ENCODE measurements around the gene NKG7. TPM values are rescaled to one million over a fixed set of nuclear protein-coding genes. Genes with fewer than 3 reads are reported as not detected.

The NKG7 gene
- total RNA-seq, 1 experiment from 2014 or later, result not detected

DNA sequence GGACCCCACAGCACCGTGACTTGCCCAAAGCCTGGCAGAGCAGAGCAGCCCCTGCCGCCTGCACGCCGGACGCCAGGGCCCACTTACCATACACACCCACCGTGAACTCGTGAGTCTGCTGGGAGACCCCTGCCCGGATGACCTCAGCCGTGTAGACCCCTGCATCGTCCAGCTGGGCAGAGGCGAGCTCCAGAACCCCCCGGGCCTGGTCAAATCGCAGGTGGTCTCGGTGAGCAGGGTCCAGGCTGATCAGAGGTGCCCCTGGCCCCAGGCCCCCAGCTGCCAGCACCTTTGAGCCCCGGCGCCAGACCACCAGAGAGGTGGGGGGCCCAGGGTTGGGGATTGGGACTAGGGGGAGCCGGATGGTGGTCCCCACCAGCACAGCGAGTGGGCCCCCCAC is 31.4 kb downstream of the NKG7 start:
- in situ Hi-C loops (cut with HindIII; ENCODE audit: low sequenced_read_pairs), result no loop called here

DNA sequence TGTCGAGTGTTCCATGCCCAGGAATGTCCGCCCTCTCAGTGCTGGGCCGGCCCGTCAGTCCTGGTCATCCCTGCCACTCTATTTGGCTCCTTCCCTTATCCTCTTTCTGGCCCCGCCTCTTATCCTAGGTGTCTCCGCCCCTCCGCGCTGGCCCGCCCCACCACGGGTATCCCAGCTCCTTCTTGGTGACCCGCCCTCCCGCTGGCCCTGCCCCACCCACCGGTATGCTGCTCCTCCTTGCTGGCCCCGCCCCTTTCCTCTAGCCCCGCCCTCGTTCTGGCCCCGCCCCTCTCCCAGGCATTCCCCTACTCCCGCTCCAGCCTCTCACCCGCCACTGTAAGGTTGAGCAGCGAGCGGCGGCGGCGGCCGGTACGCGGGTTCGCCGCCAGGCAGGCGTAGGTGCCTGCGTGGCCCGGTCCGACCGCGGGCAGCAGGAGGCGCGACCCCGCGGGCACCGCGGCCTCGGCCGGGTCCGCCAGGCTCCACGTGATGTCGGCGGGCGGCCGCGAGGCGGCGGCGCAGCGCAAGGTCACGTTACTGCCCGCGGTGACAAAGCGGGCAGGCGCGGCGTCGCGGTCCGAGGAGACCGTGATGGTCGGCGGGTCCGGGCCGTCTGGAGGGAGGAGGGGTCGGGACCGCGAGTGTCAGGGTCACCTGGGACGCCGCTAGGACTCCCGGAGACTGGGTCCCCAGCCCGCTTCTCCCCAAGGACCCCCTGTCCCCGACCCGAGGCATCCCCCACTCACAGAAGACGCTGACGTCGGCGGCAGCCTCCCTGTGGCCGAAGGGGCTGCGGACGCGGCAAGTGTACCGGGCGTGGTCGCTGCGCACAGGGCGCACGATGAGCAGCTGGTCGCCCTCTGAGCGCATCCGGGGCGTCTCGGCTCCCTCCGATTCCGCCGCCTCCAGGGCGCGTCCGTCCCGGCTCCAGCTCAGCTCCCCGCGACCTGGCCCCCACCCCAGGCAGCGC is 32.5 kb downstream of the NKG7 start:
- peak; percentile 97 for DNase-seq (ENCODE audit: low spot score)
- in situ Hi-C loops (cut with HindIII; ENCODE audit: low sequenced_read_pairs), result no loop called here

More for the DNA sequence above, 31.4 kb downstream of the NKG7 start:
- DNase-seq (ENCODE audit: low spot score), result no peak

DNA sequence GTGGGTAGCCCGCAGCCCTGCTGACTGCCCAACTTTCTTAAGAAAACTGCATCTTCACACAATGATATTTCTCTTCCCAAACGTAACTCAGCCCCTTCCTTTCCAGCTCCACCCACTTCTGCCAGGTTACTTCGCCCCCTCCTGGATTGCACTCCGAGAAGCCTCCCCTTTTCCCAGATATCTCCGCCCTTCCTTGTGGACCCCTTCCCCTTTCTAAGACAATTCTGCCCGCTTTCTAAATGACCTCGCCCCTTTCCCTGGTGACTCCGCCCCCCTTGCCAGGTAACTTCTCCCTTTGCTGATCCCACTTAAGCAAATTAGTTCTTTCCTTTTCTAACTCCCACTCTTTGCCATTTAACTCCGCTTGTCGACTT is 33.2 kb downstream of the NKG7 start:
- no peak for DNase-seq (ENCODE audit: low spot score)
- in situ Hi-C loops (cut with HindIII; ENCODE audit: low sequenced_read_pairs), result no loop called here

DNA sequence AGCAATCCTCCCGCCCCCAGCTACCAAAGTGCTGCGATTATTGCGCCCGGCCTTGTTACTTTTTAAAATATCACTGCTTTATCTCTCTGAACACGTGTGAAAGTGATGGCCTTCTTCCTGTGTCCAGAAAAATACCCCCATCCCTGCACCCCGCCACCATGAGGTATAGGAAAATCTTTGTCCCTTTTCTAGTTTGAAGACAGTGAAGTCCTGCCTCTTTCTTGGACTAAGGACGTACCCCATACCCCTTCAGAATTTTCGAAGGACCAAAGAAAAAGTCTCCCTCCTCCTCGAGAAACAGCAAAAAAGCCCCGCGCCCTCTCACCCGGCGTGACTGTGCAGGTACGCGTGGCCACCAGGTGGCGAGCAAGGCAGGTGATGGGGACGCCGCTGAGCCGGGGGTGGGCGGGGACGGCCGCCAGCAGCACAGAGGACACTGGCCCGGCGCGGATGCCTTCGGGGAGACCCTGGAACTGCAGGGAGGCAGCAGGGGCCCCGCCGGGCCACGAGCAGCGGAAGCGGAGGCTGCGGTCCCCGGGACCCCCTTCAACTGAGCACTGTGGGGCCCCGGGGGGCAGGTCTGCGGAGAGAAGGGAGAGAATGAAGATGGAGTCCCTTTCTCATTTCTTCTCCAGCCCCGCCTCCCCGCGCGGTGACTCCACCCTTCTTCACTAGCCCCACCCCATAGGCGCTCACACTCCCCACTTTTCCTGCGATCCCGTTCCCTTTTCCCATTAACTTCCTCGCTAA is 33.7 kb downstream of the NKG7 start:
- peak; percentile 86 for DNase-seq (ENCODE audit: low spot score)
- in situ Hi-C loops (cut with HindIII; ENCODE audit: low sequenced_read_pairs), result no loop called here

DNA sequence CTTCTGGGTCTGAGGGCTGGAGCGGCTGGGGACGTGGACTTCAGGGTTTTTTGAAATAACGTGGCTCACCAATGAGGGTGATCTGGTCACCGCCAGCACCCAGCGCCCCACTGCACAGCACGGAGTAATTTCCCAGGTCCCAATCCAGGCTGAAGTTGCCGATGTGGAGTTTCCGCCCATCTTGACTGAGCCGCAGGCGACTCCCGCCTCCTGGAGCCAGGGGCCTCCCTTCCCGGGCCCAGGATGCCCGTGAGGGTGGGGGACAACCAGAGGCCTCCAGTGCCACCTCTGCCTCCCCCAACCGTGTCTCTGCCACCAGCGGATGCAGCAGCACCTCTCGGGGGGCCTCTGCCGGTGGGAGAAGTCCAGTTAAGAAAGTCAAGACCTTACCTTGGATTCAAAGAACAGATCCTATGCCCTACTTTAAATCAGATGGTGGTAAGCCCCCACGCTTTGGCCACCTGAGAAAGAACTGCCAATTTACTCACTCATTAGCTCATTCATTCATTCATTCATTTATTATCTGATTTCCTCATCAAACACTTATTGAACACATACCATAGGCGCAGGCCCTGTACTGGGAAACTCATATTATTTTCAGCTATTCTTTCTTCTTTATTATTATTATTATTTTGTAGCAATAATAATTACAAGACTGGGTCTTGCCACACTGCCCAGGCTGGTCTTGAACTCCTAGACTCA is 34.4 kb downstream of the NKG7 start:
- in situ Hi-C loops (cut with HindIII; ENCODE audit: low sequenced_read_pairs), result no loop called here
- DNase-seq (ENCODE audit: low spot score), result no peak

DNA sequence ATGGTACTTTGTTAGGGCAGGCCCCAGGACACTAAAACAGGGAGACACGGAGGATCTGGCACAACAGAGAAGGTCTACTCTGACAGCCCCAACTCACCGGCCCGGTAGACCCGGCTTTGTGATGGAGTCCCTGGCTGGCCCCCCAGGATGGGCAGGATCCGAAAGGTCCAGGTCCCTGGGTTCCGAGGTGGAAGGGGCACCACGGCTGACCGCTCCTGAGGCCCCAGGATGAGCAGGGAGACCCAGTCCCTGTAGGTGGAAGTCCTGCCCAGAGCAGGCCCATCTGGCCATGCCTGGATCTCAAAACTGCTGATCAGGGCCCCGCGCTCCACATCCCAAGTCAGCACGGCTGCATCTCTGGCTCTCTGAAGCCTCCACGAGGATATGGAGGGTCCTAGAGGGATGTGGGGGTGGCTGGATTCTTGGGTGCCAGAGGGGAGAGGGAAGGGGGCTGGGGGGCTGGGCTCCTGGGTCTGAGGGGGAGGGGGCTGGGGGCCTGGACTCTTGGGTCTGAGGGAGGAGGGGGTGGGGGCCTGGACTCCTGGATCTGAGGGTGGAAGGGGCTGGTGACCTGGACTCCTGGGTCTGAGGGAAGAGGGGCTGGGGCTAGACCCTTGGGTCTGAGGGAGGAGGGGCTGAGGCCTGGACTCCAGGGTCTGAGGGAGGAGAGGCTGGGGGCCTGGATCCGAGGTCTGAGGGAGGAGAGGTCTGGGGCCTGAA is 35.2 kb downstream of the NKG7 start:
- in situ Hi-C loops (cut with HindIII; ENCODE audit: low sequenced_read_pairs), result no loop called here

DNA sequence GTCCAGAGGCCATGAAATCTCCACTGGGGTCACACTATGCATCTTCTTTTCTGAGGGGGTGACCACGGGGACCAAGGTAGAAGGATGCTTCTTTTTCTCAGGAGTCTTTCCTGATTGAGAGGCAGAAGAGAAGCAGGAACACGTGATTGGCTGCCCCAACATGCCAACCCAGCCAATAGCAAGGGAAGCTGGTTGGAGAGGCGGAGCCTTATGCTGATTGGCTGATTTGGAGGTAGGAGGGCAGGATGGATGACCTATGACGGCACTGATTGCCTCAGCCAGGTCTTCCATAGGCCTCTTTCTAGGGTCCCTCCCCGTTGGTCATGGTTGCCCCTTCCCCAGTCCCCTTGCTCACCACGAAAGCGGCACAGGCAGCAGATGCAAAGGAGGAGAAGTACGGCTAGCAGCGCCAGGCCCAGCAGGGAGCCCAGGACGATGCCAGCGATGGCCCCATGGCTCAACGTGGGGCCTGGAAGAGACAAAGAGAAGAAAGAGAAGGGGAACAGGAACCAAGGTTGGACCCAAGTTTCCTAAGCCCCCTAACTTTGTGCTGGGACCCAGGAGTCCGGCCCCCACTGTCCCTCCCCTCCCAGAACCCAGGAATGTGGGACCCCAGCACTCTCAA is 38.5 kb downstream of the NKG7 start:
- DNase-seq (ENCODE audit: low spot score), result peak; percentile 99
- in situ Hi-C loops (cut with HindIII; ENCODE audit: low sequenced_read_pairs), result no loop called here

More for the DNA sequence above, 35.2 kb downstream of the NKG7 start:
- DNase-seq (ENCODE audit: low spot score), result no peak

DNA sequence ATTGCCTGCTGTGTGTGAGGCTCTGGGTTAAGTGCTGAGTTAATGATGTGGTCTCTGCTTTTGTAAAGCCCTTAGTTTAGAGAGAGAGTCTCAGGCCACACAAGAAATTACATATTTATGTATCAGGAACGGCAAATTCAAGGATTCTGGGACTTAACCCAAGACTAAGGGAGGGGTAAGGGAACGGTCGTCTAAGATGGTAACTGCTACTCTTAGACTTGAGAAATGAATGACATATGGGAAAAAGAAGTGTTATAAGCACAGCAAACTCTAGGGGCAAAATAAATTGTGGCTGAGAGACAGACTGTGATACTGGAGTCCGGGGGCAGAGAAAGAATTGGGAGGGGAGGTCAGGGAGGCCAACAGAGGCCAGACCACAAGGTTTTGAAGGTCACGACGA is 40.7 kb downstream of the NKG7 start:
- in situ Hi-C loops (cut with HindIII; ENCODE audit: low sequenced_read_pairs), result no loop called here

DNA sequence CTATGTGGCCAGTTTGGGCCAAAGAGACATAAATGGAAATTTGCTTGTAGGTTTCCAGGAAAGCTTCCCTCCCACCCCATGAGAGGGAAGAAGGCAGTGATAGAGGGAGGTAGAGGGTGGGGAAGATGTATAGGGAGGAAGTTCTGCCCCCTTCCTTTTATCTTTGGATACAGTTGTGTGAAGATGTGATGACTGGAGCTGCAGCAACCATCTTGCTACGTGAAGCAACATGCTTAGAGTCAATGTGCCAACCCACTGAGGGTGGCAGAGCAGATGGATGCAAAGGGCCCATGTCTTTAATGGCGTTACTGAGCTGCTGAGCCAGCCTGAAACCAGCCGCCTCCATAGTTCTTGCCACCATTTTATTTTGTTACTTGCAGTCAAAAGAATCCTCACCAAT is 41.3 kb downstream of the NKG7 start:
- in situ Hi-C loops (cut with HindIII; ENCODE audit: low sequenced_read_pairs), result no loop called here
- DNase-seq (ENCODE audit: low spot score), result no peak

More for the DNA sequence above, 40.7 kb downstream of the NKG7 start:
- no peak for DNase-seq (ENCODE audit: low spot score)

DNA sequence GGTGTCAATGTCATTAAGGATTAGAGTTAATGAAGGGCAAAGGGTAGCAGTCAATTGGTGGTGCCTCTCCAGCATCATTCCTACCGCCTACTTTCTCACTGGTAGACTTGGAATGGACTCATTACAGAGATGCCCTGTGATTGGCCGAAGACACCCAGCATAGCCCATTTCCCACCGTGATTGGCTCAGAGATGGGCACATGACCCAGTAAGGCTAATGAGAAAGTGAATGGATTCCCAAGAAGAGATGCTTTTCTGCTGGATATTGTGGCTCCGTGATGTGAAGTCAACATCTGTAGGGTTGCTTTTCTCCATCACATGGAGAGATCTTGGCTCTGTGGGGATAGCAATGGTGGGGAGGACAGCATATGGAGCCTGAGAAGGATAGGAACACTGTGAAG is 42.1 kb downstream of the NKG7 start:
- in situ Hi-C loops (cut with HindIII; ENCODE audit: low sequenced_read_pairs), result no loop called here

DNA sequence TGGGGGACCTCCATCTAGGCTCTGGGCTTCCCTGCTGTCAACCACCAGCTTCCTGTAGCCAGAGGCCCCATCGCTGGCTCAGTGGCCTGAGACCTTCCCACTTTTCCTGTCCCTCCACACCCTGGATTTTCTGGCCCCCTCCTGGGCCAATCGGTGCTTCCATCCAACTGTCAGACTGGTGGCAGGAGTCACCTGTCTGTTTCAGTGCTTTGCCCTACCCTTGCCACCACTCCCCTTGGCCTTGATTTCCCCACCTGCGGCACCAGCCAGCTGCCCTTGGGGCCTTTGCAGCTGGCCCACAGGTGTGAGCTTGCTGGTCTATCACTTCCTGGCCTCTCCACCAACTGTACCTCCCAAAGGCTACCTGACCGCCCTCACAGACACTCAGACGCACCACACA is 43.0 kb downstream of the NKG7 start:
- in situ Hi-C loops (cut with HindIII; ENCODE audit: low sequenced_read_pairs), result no loop called here
- no peak for DNase-seq (ENCODE audit: low spot score)

More for the DNA sequence above, 42.1 kb downstream of the NKG7 start:
- DNase-seq (ENCODE audit: low spot score), result no peak

DNA sequence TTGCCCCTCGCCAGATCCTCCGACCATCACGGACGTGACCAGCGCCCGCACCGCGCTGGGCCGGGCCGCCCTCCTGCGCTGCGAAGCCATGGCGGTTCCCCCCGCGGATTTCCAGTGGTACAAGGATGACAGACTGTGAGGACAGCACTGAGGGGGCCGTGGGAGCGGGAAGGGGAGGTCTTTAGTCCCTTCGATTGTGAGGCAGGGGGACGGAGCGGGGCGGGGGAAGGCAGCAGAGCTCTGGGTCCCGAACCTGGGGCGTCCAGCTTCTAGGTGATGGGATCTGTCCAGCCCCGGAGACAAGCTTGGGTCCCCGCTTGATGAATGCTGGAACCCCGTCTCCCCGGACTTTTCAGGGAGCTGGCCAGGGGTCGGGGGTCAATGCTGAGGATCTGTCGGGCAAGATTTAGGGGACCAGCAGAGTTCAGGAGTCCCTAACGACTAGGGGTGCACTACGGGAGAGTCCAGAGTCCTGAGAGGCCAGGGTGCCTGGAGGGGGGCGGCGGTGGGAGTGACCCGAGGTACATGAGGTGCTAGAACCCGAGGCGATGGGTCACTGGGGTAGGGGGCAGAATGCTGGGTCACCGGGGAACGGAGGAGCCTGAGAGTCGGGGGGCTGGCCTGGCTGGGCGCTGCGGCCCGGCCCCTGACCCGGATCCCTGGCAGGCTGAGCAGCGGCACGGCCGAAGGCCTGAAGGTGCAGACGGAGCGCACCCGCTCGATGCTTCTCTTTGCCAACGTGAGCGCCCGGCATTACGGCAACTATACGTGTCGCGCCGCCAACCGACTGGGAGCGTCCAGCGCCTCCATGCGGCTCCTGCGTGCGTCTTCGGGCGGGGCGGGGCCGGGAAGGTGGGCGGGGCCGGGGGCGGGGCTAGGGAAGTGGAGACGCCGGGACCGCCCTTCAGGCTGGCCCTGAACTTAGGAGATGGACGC is 45.1 kb downstream of the NKG7 start:
- in situ Hi-C loops (cut with HindIII; ENCODE audit: low sequenced_read_pairs), result no loop called here
- DNase-seq (ENCODE audit: low spot score), result no peak

DNA sequence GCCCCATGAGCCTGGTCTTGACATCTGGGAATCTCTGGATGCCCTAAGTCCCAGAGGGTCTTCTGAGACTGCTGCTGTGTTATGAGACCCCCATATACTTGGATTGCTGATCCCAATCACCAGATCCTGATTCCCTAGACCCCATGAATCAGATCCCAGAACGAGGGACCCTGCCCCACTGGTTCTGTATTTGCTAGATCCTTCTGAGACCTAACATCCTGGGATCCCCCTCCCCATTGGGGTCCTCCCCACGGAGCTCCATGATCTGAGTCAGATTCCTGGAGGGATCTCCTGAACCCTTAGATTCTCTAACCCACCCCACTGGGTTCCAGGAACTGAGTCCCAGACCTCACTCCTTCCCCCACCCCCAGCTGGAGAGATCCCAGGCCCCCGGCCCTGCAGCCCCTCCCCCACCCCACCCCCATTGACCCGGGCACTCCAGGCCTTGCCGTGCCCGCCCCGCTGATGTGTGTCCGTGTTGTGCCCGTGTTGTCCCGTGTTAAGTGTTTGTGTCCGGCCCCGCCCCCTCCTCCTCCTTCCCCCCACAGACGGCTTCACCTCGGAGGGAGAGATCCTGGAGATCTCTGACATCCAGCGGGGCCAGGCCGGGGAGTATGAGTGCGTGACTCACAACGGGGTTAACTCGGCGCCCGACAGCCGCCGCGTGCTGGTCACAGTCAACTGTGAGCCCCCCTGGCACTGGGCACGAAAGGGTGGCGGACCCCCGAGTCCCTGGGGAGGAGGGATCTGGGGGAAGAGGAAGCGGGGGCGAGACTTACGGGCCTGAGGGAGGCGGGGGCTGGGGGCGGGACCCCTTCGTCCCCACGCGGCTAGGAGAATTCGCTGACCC is 46.0 kb downstream of the NKG7 start:
- in situ Hi-C loops (cut with HindIII; ENCODE audit: low sequenced_read_pairs), result no loop called here
- no peak for DNase-seq (ENCODE audit: low spot score)

DNA sequence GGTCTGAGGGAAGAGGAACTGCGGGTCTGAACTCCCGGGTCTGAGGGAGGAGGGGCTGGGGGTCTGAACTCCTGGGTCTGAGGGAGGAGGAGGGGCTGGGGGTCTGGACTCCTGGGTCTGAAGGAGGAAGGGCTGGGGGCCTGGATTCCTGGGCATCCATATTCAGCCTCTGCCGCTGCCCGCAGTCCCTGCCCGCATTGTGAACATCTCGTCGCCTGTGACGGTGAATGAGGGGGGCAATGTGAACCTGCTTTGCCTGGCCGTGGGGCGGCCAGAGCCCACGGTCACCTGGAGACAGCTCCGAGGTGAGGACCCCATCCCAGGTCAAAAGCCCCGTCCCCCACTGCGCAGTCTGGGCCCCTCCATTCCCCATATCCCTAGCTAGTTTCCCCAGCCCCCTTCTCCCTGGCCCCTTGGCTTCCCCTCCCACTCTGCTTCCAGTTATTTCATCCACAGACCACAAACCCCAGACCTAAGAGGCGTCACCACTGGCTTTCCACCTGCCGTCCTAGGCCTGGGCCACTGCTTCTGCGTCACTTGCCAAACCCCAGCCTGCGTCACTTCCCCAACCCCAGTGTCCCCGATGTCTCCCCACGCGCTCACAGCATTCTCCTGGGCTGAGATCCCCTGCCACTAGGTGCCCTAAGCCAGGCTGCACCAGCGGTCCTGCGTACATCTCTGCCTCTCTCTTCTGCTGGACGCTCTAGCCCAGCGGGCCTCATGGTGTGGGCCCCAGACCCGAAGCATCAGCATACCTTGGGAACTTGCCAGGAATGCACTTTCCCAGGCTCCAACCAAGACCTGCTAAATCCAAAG is 47.1 kb downstream of the NKG7 start:
- DNase-seq (ENCODE audit: low spot score), result no peak
- in situ Hi-C loops (cut with HindIII; ENCODE audit: low sequenced_read_pairs), result no loop called here

DNA sequence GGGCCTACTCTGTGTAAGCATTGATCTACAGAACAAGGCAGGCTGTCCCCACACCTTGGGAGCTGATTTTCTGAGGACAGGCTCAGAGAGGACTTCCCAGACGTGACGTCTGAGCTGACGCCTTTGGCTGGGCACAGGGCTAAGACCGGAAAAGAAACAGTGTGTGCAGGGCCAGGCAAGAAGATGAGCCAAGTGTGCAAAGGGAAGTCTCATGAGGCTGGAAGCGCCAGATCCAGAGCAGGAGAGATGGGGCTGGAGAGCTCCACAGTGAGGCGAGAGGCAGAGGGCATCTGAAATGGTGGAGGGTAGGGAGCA is 48.3 kb downstream of the NKG7 start:
- peak; percentile 81 for DNase-seq (ENCODE audit: low spot score)
- in situ Hi-C loops (cut with HindIII; ENCODE audit: low sequenced_read_pairs), result no loop called here

DNA sequence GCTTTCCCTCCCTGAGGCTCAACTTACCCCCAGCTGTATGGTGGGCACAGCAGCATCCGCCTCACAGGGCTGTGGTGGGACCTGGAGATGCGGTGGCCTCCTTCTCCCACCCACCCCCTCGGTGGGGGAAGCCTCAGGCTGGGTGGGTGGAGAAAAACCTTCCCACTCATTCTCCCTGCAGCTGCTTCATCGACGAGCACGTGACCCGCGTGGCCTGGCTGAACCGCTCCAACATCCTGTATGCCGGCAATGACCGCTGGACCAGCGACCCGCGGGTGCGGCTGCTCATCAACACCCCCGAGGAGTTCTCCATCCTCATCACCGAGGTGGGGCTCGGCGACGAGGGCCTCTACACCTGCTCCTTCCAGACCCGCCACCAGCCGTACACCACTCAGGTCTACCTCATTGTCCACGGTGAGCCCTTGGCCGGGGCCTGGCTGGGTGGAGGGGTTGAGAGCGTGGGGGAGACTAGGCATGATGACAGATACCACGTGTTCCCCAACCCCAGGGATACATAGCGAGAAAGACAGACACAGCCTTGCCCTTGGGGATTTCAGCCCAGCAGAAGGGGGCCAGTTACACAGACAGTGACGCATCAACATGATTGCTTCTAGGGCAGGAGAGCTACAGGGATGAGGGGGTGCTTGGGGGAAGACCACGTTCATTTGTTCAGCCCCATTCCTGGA is 48.8 kb downstream of the NKG7 start:
- in situ Hi-C loops (cut with HindIII; ENCODE audit: low sequenced_read_pairs), result no loop called here
- DNase-seq (ENCODE audit: low spot score), result no peak

Measured in G401 (cell line).